Astrocyte of the hippocampus (primary cell): ENCODE results near the gene PCGF1.

ENCODE experiments used
- DNase-seq: peaks from one replicate; pipeline ENCODE4 v3.0.0; 2011; ENCODE audit warnings: low read depth, low spot score

Gene PCGF1

GRCh38 chr2:74515981-74516633 is 8.6 kb upstream of the PCGF1 start:
- DNase-seq: peak; percentile 68

DNA sequence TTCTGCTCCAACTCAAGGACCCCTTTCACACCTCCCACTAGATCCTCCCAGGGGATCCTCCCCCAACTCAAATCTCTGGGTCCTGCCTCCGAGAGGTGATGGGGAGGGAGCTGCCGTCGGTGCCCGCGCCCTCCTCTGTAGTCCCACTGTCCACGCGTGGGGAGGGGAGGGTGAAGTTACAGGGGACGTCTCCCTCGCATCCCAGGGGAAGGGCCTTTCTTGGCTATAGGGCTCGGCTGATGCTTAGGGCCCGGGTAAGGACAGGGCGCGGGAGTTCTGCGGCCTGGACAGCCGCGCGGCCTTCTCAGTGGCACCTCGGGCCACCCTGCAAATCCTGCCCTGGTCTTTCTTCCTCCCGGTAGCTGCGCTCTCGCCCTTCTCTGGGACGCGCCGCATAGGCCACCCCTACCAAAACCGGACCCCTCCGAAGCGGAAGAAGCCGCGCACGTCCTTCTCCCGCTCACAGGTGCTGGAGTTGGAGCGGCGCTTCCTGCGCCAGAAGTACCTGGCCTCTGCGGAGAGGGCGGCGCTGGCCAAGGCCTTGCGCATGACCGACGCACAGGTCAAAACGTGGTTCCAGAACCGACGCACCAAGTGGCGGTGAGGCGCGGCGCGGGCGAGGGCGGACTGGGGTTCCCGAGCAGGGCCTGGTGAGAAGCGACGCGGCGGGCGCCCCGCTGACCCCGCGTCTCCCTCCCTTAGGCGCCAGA is 7.9 kb upstream of the PCGF1 start:
- DNase-seq: no peak

DNA sequence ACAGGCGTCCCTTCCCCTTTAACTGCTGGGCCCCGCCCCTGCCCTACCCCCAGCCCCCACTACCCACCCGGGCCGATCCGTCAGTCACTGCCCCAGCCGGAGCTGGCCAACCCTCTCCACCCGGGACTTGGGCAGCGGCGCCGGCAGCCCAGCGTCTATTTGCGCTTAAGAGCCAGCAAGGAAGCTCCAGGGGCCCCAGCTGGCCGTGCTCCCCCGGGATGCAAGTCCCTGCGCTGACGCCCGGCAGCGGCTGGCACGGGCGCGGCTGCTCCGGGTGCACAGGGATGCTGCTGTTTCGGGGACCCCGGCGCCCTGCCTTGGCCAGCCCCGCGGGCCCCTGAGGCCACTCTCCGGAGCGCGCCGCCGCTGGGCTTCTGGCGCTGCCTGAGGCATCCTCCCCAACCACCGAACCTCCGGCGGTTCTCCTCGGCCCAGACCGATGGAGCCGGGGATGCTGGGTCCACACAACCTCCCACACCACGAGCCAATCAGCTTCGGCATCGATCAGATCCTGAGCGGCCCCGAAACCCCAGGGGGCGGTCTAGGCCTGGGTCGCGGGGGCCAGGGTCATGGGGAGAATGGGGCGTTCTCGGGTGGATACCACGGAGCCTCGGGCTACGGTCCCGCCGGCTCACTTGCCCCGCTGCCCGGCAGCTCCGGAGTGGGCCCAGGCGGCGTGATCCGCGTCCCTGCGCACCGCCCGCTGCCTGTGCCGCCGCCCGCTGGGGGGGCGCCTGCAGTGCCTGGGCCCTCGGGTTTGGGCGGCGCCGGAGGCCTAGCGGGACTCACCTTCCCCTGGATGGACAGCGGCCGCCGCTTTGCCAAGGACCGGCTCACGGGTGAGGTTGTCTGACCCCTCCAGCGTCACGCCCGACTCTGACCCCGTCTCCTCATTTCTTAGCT is 7.1 kb upstream of the PCGF1 start, which contains the start of gene TLX2:
Gene TLX2, plus strand, starts transcription at position 83 of the 903 bp plus-strand sequence. Its CDS starts 357 bp downstream, at position 440.
- DNase-seq: no peak

- DNase-seq: peak; percentile 45
Observed at GRCh38 chr2:74513605-74514367, 6.3 kb upstream of the PCGF1 start.

DNA sequence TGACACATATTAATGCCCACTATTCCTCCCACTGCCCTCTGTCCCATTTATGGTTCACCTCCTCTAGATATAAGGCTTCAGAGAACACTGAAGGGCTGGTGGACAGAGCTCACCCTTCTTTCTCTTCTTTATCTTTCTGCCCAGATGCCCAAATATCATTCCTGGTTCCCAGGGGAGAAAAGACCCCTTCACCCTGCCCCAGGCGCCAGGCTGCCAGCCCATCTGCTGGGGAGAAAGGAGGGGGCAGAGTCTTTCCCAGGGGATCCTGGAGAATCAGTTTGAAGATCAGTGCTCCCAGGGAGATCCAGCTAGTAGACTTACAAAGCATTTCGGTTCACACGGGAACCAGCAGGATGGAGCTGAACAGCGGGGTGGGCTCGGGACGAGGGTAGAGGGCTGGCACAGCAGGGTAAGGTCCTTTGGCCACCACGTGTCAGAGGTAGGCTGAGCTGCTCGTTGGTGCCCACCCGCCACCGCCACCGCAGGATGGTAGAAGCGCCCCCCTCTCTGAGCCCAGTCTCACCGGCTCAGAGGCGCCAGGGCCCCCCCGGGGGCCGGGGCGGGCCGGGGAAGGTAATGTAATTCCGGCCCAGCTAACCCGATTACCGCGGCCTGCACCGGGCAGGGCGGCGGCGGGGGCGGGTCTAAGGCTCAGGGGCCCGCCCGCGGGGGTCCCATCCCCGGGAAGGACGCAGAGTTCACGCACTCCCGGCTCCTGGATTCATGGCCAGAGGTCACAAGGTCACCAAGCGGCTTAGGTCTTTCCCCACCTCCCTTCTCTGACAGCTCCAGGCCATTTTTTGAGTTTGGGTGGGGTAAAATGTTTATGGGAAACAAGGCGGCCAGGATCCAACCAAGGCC is 5.5 kb upstream of the PCGF1 start:
- DNase-seq: no peak

- DNase-seq: no peak
Observed at GRCh38 chr2:74511104-74511989, 3.9 kb upstream of the PCGF1 start.

DNA sequence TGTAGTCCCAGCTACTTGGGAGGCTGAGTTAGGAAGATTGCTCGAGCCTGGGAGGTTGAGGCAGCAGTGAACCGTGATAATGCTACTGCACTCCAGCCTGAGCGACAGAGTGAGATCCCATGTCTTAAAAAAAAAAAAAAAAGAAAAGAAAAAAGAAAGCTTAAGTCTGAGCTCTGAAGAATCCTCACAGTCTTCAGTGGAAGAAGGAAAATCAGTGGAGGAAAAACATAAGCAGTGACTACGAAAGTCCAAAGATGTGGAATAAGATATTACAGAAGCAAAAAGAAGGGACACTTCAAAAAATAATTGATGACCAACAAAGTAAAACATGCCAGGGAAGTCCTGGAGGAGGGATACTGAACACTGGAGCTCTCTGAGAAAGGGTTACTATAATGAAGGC is 2.8 kb upstream of the PCGF1 start:
- DNase-seq: no peak

DNA sequence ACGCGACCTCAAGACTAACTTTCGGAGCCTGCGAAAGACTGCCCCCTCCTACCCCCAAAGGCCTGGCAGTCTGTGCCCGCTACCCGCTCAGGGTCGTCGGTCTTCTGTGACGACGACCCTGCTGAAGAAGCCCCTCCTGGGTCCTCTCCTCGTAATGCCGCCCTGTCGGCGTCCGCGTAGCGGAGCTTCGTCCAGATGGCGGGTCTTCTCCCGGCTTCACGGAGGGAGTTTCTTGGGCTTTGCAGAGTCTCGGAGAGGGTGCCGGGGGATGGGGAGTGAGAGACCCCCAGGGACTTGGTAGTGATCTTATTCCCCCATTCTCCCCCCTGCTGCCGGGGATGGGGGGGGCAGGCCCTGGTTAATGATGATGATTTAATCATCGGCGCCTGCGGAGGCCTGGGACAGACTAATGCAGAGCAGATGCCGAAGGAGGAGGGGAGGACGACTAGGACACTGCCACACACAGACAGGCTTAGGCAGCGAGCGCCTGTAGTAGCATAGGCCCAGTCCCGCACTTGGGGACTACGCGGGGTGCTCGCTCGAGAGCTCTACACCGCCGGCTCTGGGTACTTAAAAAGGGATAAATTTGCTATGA is 528 bp upstream of the PCGF1 start:
- peak; percentile 47 for DNase-seq

DNA sequence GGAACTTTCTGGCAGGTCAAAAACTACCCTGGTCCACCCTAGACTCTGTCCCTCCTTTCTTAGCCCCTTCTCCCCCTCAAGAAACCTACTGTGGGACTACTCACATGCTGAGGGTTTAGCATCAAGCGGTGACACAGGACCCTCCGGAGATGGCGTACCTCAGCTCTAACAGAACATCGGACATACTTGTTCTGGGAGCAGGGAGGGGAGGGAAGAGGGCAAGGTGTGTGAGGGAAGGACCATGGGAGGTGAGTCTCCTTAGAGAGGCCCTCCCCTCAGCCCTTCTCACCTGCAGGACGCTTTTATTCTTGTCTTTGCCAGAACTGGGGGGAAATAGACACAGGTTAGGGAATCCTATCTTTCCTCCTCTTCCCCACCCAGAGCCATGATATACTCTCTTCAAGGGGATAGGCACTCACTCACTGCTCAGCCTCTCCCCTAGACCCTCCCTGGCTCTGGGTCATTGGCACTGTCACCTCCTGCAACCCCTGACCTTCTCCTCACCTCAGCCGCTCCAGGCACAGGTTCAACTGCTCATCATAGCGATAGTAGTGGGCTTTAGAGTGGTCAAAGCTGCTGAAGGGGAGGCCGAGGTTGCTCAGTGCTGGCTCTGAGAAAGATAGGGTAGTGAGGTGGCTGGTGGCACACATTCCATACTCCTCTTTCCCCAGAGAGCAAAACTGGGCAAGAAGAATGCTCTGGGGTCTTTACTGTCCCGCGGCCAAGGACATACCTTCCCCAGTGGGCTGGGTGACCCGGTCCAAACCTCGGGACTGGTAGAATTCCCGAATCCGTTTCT is 1.8 kb downstream of the PCGF1 start:
- DNase-seq: no peak

- no peak for DNase-seq
Observed at GRCh38 chr2:74504591-74504990, 2.9 kb downstream of the PCGF1 start.

GRCh38 chr2:74503506-74504475 is 3.7 kb downstream of the PCGF1 start:
- DNase-seq: peak; percentile 45

DNA sequence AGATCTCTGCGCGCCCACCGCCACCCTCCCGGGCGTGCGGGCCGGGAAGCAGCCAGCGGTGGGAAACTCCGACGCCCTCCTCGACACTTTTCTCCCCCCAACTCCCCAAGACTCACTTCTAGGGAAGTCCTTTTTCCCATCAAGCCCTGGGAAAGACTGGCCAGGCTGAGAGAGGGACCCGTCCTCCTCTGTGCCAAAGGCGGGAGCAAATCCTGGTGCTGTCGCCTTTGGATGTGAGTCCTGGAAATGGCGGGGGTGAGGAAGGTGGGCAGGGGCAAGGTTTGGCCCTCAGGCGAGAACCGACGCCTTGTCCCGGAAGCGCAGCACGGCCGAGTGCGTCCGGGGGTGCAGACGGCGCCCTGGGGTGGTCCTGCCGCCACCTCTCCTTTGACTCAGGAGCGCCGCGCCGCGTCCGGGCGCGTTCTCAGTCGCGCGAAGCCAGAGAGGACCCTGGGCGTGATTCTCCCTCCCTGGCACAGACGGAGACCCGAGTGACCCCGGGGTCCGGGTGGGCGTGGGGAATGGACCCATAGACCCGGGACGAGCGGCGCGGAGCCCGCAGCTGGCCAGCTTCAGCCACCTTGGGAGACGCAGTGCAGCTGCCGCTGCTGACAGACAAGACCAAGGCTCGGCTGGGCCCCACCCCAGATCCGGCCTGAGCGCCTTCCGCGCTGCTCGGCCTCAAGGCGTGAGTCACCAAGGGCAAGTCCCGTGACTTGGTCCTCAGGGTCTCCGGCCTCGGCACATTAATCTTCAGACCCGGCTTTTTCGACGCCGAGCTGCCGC is 4.6 kb downstream of the PCGF1 start:
- peak; percentile 88 for DNase-seq

DNA sequence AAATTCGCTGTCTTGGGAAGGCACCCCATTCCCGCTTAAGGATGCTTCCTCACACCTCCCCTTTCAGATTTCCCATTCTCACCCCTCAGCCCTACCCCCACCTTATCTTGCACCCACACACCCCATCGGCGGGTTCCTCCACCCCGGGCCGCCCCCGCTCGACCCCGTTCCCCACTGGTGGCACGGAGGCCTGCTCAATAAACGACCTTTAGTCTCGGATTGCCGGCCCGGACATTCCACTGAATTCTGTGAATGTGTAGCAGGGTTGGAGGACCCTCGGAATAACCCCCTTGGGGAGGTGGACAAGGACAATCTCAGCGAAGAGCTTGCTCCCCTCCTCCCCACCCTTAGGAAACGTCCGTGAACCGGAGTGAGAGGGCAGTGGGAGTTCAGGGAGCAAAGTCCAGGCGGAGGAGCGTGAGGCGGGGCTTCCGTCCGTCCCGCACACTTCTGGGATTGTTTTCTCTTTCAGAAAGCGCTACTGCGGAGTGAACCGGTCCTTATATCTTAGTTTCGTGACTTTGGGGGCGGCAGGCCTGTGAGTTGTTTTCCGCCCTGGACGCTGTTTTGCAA is 5.3 kb downstream of the PCGF1 start:
- DNase-seq: peak; percentile 8

DNA sequence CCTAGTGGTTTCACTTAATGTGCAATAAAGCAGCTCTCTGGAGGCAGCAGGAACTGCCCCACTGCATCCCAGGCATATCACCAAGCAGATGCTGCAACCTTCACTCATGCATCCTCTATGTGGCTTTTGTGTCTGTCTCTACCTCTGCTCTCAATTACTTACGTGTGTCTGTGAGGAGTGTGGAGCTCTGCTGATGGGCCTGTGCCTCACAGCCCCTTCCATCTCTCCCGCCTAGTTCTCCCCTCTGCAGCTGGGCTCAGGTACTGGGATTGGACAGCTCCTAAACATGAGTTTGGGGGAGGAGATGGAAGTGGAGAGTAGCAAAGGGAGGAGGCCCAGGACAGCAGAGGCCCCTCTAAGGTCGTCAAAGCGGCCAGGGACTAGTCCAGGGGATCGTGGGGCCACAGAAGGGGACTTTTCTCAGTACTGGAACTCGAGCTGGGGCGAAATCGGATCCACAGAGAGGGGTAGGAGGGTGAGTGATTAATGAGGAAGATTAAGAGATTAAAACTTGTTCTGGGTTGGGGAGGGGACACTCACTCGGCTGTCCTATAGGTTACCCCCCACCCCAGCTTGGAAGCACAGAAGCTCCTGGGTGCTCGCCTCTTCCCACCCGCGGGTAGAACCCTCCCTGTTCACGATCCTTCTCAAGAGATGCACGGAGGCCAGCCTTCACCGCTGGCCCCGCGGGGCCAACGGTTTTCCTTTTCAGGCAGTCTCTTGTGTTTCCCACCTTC is 6.0 kb downstream of the PCGF1 start:
- DNase-seq: peak; percentile 13

- DNase-seq: no peak
Observed at GRCh38 chr2:74500578-74500946, 6.9 kb downstream of the PCGF1 start.
